ENCODE measurements around the gene PRR33.
"Not testable (repeated sequence)": the region's sequence is repeated elsewhere in the genome, so short reads cannot be mapped to it uniquely, and the experiment has no call there.

Gene PRR33

GRCh38 chr11:1891831-1892115 lies at the start of gene PRR33:
Gene PRR33 (minus strand): TSS chr11:1891895. CDS start chr11:1890584, 1,311 bp downstream.
- DNase-seq, result no peak

- not testable (repeated sequence) for DNase-seq
Measured at GRCh38 chr11:1939788-1940187, 48.1 kb upstream of the PRR33 start.

- no peak for DNase-seq
Measured at GRCh38 chr11:1939006-1939625, 47.4 kb upstream of the PRR33 start.

GRCh38 chr11:1938343-1939005 lies 46.8 kb upstream of the PRR33 start:
- DNase-seq, result no peak

- no peak for DNase-seq
Measured at GRCh38 chr11:1937616-1938342, 46.1 kb upstream of the PRR33 start.

GRCh38 chr11:1936781-1937615 lies 45.3 kb upstream of the PRR33 start:
- DNase-seq, result no peak

- no peak for DNase-seq
Measured at GRCh38 chr11:1936072-1936780, 44.5 kb upstream of the PRR33 start.

- DNase-seq, result no peak
Measured at GRCh38 chr11:1935156-1936071, 43.7 kb upstream of the PRR33 start.

GRCh38 chr11:1934335-1935155 lies 42.9 kb upstream of the PRR33 start:
- no peak for DNase-seq

- no peak for DNase-seq
Measured at GRCh38 chr11:1933416-1934334, 42.0 kb upstream of the PRR33 start.

GRCh38 chr11:1932681-1933080 lies 41.0 kb upstream of the PRR33 start:
- DNase-seq, result no peak

GRCh38 chr11:1932105-1932480 lies 40.4 kb upstream of the PRR33 start:
- no peak for DNase-seq

GRCh38 chr11:1931341-1932104 lies 39.8 kb upstream of the PRR33 start:
- no peak for DNase-seq

GRCh38 chr11:1930462-1930830 lies 38.8 kb upstream of the PRR33 start:
- DNase-seq, result no peak

- no peak for DNase-seq
Measured at GRCh38 chr11:1929621-1930461, 38.1 kb upstream of the PRR33 start.

- DNase-seq, result no peak
Measured at GRCh38 chr11:1928891-1929541, 37.3 kb upstream of the PRR33 start.

- DNase-seq, result no peak
Measured at GRCh38 chr11:1928470-1928890, 36.8 kb upstream of the PRR33 start.
